NCI-H748 (cell line): ENCODE results near the gene FBXL5.
"Not testable (repeated sequence)": the region's sequence is repeated elsewhere in the genome, so short reads cannot be mapped to it uniquely, and the experiment has no call there.

ENCODE experiments used
- DNase-seq: peaks from one replicate; lab custom pipeline; 2025; ENCODE audit not compliant: unreplicated experiment; lab: John Stamatoyannopoulos, UW

The FBXL5 gene

DNA sequence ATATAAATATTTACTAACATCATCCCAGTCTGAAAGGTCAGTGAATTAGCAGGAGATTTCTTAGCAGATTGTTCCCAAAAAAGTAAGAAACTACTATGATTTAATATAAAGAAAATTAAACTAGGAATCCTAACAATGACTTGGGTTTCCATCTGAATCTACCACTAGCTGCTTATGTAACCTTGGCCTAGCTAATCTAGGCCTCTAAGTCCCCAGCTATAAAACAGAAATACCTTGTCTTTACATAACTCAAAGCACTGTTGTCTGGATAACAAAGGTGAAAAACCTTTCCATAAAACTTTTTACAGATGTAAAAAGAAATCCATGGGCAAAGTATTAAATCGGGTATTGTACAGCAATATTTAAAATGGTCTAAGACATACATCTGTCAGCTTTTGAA, 3.0 kb downstream of the FBXL5 start:
- no peak for DNase-seq

DNA sequence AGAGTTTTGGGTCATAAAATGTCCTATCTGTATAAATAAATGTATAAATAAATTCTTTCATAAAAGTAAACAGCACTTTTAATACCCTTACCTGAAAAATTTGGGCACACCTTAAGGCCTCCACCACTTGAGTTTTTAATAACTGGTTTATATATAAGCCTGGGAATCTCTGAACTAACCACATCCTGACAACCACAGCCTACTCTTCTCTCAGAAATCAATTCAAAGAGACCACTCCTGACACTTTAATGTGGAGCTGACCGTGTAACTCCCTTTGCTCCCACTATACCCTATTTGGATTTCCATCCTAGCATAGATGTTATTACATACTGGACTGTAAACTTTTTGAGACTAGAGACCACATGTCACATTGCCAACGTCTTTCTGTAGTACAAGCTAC, 3.5 kb downstream of the FBXL5 start:
- DNase-seq: no peak

DNA sequence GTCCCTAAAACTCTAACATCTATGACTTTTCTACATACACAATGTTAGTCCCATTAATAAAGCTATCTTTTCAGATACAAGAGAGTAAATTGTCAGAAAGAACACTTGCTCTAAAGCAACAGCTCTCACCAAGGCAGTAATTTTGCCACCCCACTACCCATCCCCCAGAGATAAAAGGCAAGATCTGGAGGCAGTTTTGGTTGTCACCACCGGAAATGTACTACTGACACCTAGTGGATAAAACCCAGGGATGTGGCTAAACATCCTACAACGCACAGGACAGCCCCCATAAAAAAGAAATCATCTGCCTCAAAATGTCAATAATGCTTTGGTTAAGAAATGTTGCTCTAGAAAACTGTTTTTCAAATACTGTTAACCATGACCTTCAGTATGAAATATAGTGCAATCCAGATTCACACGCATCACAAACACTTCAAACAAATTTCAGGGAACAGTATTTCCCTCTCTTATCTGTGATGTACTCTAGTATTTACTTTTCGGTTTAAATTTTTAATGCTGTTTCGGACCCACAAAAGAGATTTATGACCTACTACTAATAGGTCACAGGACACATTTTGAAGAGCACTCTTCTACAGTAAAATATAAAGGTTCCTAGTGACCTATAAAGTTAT, 5.1 kb downstream of the FBXL5 start:
- peak; percentile 75 for DNase-seq

DNA sequence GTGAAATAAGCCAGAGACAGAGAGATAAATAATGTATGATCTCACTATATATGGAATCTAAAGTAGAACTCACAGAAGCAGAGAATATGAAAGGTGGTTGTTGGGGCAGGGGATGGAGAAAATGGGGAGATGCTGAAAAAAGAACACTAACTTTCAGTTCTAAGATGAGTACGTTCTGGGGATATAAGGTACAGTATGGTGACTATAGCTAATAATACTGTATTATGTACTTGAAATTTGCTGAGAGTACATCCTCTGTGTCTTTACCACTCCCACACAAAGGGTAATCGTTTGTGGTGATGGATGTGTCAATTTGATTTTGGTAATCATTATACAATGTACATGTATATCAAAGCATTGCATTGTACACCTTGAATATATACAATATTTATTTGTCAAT, 6.6 kb downstream of the FBXL5 start:
- DNase-seq: peak; percentile 0

DNA sequence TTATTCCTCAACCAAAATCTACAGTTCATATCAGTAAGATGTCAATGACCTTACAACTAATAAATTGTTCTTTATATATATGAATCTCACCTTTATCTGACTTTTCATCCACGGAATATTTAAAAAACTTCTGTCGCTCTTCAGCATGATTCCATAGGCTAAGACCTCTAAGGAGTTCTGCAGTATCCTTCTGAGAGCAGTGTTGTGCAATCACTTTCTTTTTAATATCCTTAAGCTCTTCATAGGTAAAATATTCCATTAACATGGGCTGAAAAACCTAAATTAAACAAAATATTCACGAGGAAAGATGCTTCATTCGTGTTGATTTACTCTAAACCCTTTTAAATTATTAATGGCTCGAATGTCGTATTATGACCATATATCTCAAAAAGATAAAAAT, 16.7 kb downstream of the FBXL5 start:
- no peak for DNase-seq

DNA sequence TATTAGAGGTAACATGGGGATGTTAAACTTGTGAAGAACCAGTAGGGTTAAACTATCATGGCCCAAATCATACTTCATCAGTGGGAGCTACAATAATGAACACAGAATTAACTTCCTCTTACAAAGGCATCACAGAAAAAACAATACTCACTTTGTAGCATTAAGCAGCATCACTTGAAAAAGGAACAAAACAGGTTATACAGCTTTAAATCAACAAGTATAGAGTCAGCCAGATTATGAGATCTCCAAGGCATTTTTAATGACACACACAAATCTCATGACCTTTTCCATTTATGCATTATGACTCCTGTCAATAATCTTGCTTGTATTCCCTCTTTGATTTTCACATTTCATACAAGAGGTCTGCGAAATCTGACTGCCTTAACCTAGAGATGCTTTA, 18.3 kb downstream of the FBXL5 start:
- DNase-seq: peak; percentile 17

DNA sequence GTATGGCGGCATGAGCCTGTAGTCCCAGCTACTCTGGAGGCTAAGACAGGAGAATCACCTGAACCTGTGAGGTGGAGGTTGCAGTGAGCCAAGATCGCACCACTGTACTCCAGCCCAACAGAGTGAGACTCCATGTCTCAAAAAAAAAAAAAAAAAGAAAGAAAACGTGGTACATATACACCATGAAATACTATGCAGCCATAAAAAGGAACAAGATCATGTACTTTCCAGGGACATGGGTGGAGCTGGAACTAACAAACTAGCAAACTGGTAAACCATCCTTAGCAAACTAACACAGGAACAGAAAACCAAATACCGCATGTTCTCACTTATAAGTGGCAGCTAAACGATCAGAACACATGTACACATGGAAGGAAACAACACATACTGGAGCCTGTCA, 37.8 kb downstream of the FBXL5 start:
- DNase-seq: not testable (repeated sequence)

DNA sequence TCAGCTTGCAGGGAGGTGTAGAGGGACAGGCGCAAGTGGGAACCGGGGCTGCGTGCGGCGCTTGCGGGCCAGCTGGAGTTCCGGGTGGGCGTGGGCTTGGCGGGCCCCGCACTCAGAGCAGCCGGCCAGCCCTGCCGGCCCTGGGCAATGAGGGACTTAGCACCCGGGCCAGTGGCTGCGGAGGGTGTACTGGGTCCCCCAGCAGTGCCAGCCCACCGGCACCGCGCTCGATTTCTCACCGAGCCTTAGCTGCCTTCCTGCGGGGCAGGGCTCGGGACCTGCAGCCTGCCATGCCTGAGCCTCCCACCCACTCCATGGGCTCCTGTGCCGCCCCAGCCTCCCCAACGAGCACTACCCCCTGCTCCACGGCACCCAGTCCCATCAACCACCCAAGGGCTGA, 40.3 kb downstream of the FBXL5 start:
- DNase-seq: not testable (repeated sequence)

DNA sequence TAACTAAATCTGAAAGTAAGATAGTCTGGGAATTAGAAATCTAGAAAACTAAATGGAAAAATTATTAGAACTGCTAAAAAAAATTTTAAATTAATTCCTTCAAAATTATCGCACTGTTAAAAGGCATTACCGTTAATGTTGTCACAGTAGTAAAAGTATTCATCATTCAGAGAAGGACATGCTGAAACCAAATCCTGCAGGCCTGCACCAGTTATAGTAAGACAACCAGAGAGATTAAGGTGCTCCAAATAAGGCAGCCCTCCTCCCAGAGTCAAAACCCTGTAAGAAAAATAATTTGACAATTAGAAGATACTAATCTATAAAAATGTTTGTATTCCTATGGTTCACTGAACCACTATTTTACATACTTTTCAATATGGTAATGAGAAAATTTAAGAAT, 43.0 kb downstream of the FBXL5 start:
- no peak for DNase-seq

DNA sequence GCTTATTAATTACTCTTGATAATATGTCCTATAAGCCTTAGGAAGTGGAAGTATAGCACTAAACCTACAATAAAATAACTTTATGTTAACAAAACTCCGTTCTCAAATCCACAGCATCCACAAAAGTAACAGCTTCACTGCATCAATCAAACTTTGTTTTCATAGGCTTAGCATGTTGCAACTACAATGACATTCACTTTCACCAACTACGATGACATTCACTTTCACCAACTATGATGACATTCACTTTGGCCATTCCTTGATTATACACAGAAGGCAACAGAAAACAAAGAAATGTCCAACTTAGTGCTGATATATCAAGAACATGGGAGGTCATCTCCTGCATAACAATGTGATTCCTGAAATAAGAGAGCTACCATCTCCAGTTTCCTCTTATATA, 44.3 kb downstream of the FBXL5 start:
- no peak for DNase-seq

DNA sequence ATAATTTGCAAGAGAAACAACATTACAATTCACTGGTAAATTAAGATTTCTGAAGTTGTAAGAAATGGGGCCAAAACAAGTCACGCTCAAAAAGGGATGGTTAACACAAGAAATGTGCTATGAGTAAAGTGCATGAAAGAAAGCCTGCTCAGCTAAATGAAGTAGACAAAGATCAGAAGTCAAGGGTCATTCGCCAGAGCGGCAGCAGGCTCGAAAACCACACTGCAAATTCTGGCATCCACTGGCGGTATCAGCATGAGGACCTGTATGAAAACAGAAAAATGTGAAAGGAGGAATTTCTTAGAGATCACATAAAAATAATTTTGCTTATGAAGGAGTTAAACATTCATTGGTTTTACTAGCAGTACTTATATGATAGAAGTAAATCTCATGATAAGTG, 49.6 kb downstream of the FBXL5 start:
- DNase-seq: no peak

DNA sequence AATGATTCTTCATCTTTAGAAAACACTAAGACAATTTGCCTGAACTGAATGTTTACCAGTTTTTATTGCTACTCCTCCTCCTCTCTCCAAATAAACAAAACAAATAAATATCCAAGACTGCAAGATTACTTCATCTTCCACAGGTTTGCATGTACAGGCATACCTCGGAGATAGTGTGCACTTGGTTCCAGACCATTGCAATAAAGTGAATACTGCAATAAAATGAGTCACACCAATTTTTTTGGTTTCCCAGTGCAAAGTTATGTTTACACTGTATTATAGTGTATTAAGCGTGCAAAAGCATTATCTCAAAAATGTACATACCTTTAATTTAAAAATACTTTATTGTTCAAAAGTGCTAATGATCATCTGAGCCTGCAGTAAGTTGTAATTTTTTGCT, 53.3 kb downstream of the FBXL5 start:
- DNase-seq: no peak

DNA sequence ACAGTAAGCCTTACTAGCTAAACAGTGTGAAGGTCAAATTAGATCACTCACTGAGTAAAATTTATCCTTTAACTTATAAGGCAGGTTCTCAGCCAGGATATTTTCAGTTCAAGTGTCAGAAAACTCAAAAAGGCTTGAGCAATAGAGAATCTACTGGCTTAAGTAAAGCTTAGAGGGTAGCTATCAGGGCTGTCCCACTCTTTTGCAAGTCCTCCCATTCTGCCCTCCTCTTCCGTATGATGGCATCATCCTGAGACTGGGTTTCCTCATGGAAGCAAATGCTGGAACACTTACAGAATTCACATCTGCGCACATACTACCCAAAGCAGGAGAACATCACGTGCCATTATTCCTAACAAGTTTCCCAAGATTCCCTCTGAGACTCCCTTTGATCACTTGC, 55.0 kb downstream of the FBXL5 start:
- DNase-seq: no peak

DNA sequence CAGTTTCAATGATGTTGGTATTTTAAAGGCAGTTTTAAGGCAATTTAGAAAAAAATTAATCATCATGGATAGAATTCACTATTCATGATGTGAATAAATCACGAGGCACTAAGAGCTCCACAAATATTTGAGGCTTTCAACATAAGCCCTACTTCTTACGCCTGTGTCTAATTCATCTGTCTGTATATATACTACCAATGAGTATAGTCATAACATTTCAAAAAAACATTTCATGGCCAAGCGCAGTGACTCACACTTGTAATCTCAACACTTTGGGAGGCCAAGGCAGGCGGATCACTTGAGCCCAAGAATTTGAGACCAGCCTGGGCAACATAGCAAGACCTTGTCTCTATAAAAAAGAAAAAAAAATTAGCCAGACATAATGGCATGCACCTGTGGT, 56.5 kb downstream of the FBXL5 start:
- no peak for DNase-seq

DNA sequence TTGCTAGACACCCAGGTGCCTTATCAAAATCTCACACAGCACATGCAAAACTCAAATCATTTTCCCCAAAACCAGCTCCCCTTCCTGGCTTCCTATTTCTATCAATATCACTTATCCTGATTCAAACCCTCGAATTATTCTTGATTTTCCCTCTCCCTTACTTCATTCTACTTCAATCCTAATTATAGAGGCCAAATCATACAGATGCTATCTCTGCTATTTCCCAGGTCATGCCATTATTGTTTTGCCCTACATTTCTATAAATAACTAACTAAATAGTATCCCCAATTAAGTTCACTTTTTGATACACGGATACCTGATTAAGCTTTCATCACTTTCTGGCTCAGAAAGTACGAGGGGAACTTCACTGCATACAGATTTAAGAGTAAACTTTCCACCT, 62.4 kb downstream of the FBXL5 start:
- DNase-seq: no peak

DNA sequence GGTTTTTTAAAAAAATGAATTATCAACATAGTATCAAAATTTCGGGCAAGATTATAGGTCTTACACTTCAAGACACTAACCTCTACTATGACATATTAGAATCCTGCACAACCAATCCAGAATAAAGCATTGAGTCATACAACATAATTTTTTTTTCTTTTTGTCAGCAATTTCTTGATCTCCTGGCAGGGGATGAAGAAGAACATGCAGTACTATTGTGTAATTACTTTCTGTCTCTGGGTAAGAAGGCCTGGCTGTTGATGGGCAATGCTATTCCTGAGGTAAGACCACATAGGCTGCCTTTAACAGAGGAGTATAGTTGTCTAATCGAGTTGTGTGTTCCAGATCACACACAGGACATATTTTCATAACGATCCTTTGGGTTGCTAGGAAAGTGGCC, 67.5 kb downstream of the FBXL5 start:
- DNase-seq: no peak

DNA sequence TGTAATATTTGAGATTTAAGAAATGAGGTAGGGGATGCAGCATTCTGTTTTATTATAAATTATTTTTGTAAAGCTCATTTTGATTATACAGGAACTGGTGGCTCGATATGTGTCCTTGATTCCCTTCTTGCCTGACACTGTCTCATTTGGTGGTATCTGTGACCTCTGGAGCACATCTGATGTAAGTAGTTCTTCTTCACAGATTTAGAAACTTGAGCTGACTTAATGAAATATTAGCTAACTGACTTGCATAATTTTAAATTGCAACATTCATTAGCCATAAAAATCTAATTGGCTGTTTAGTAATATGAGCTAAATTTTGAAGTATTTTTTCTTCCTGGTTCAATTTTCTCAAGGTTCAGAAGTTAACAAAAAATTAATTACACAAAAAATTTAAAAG, 69.1 kb downstream of the FBXL5 start:
- no peak for DNase-seq

DNA sequence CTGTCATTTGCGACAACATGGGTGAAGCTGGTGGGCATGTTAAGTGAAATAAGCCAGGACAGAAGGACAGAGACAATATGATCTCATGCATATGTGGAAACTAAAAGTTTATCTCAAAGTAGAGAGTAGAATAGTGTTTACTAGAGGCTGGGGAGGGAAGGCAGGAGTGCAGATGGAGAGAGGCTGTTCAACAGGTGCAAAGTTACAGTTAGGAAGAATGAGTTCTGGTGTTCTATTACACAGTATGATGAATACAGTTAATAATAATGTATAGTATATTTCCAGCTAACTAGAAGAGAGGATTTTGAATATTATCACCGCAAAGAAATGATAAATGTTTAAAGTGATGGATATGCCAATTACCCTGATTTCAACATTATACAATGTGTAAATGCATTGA, 69.8 kb downstream of the FBXL5 start:
- DNase-seq: no peak

DNA sequence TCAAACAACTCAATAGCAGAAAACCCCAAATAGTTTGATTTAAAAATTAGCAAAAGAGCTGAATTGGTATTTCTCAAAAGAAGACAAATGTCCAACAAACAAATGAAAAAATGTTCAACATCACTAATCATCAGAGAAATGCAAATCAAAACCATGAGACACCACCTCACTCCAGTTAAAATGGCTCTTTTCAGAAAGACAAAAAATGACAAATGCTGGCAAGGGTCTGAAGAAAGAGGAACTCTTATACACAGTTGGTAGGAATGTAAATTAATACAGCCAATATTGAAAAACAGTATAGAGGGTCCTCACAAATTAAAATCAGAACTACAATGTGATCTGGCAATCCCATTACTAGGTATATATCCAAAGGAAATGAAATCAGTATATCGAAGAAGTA, 70.4 kb downstream of the FBXL5 start:
- no peak for DNase-seq

DNA sequence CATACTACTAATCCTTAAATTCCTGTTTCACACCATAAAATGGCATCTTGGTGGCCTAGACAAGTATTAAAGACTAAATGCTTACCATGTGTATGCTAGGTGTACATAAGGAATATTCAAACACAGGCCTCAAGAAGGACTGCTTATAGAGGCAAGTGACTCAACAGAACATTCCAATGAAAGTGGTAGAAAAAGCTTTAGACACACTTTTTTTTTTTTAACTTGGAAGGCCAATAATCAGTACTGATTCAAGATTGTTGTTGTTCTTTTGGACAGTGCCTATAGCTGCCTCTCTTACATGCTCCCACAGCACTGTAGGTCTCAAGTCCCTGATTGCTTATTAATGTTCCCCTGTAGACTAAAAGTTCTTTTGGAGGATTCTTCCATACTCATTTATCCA, 77.6 kb downstream of the FBXL5 start:
- DNase-seq: no peak

DNA sequence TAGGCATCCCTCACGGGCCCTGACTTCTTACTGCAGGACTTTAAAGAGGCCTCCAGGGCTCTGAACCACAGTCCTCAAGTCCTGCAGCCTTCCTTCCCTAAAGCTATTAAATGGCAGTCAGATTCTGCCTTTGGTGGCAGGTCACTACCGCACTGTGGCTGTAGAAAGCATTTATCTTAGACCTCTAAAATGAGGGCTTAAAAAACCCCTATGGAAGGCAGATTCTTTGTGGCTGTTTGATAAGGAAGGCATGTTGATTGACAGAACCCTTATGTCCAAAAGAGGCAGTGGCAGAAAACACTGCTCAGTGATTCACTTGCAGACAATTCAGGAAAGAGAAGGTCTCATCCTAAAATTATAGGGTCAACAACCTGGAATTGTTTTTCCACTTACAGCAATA, 79.2 kb downstream of the FBXL5 start:
- no peak for DNase-seq

DNA sequence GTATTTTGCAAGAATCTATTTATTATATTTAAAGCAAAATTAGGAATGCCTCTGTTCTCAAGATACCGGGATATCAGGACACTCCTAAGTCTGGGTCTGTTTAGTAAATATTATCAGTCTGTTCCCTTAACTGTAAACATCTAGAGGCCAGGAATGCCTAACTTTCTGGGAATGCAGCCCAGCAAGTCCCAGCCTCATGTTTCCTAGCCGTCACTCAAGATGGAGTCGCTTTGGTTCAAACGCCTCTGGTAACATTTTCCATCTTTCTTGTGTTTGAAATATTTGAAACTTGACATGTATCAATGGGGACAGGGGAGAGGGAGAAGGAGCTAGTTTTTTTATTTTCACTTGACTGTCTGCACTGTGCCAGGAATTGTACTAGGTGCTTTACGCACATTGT, 85.4 kb downstream of the FBXL5 start:
- no peak for DNase-seq

DNA sequence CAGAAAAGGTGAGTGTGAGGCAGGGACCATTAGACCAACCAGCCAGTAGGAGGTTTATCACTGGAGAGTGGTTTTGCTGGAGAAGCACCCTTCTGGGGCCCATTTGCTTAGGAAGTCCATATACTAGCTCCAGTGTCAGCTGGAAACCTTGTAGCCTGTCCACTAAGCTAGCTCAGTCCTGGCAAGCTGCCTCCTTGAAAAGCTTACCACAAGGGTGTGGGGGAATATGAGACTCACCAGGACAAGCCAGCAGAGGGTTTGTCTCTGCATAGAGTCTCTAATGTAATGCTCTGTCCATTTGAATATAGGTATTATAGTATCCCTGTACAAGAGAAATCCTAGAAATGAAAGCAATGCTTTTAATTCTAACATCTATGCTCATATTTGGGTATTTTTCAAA, 86.3 kb downstream of the FBXL5 start:
- DNase-seq: no peak

DNA sequence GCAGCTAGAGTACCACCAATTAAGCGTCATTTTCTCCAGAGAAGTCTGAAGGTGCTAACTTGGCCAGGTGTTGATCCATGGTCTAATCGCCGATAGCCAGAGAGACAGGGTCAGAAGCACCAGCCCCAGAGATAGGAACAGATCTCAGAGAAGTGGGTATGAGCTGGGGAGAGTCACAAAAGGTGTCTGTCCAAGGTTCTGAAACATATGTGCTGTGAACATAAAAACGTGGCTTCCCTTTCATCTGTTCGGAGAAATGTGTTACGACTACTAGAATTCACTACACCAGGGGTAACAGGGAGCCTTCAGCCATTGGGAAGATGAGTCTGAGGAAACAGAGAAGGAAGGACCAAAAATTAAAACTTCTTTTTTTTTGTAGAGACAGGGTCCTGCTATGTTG, 91.3 kb downstream of the FBXL5 start:
- DNase-seq: no peak
